H1 (cell line): Measurements from ENCODE around the gene SNRNP200. TPM values are rescaled to one million over a fixed set of nuclear protein-coding genes. Genes with fewer than 3 reads are reported as not detected.

ENCODE experiments used
- CTCF ChIA-PET: fragments of 300-600 bp; sonication (Branson Sonifier 250); formaldehyde crosslinking; loops from one replicate; lab custom pipeline; 2021; ENCODE audit not compliant: partially characterized antibody; lab: Charles Lee
- POLR2A ChIA-PET: fragments of 300-600 bp; sonication (Branson Sonifier 250); formaldehyde crosslinking; loops from one replicate; lab custom pipeline; 2021; ENCODE audit warnings: inconsistent platforms; ENCODE audit not compliant: partially characterized antibody; lab: Charles Lee
- DNase-seq, 2 experiments: peaks; one replicate each; pipeline versions ENCODE4 v3.0.0 to v3.0.0-alpha.2; 2010 to 2022; ENCODE audit warnings: low spot score in 2 of 2, low read depth in 1 of 2, mixed read lengths in 1 of 2
- FAIRE-seq: peaks from 2 replicates; lab custom pipeline; 2011; peaks lifted over from hg19 to GRCh38; lab: Jason Lieb, UNC
- H2AFZ ChIP-seq: 2 replicates; pipeline ENCODE4 v1.8.1; 2012; ENCODE audit warnings: low read length, inconsistent platforms
- H2AK5ac ChIP-seq: 2 replicates; pipeline ENCODE4 v1.6.1; 2013; ENCODE audit warnings: low read depth, low read length
- H2BK120ac ChIP-seq: replicated peaks from 2 replicates; pipeline ENCODE3; 2013; ENCODE audit warnings: low read depth, low read length, inconsistent platforms
- H2BK12ac ChIP-seq: 2 replicates; pipeline ENCODE4 v1.6.1; 2013; ENCODE audit warnings: low read depth, low read length
- H2BK15ac ChIP-seq: 2 replicates; pipeline ENCODE4 v1.6.1; 2013; ENCODE audit warnings: low read length
- H2BK20ac ChIP-seq: 2 replicates; pipeline ENCODE4 v1.6.1; 2013; ENCODE audit warnings: low read length
- H2BK5ac ChIP-seq: 2 replicates; pipeline ENCODE4 v1.6.1; 2013; ENCODE audit warnings: low read depth, low read length
- H3K14ac ChIP-seq: 2 replicates; pipeline ENCODE4 v1.6.1; 2013; ENCODE audit warnings: inconsistent platforms; ENCODE audit not compliant: insufficient read length
- H3K18ac ChIP-seq: 2 replicates; pipeline ENCODE4 v1.6.1; 2013; ENCODE audit warnings: low read length; ENCODE audit errors: extremely low read depth
- H3K23ac ChIP-seq: 2 replicates; pipeline ENCODE4 v1.6.1; 2013; ENCODE audit warnings: inconsistent platforms; ENCODE audit not compliant: insufficient read length
- H3K23me2 ChIP-seq: 2 replicates; pipeline ENCODE4 v1.6.1; 2013; ENCODE audit warnings: low read depth, low read length
- H3K27ac ChIP-seq: 2 replicates; pipeline ENCODE4 v1.6.1; 2011; ENCODE audit warnings: low read depth, low read length, inconsistent platforms
- H3K27me3 ChIP-seq, 4 experiments: replicated peaks in 1 of 4; 1 replicate in 1 of 4; 2 replicates in 3 of 4; pipeline versions ENCODE4 v1.6.1 to v1.8.1; 2011 to 2013; ENCODE audit warnings: low read length in 3 of 4, mild to moderate bottlenecking in 3 of 4, inconsistent platforms in 2 of 4, mixed read lengths in 2 of 4, moderate library complexity in 1 of 4; ENCODE audit not compliant: control insufficient read depth in 3 of 4, insufficient read depth in 3 of 4; ENCODE audit errors: extremely low read depth in 1 of 4
- H3K36me3 ChIP-seq, 4 experiments: 2 replicates each; pipeline versions ENCODE4 v1.6.1 to v1.8.1; 2011 to 2013; ENCODE audit warnings: mild to moderate bottlenecking in 4 of 4, low read length in 3 of 4, moderate library complexity in 2 of 4, control low read depth in 1 of 4, inconsistent platforms in 1 of 4; ENCODE audit not compliant: insufficient read depth in 4 of 4, control insufficient read depth in 2 of 4
- H3K4ac ChIP-seq: replicated peaks from 2 replicates; pipeline ENCODE3; 2013; ENCODE audit warnings: low read length, low read depth, mixed read lengths, inconsistent platforms; ENCODE audit not compliant: insufficient read length
- H3K4me1 ChIP-seq, 4 experiments: replicated peaks in 1 of 4; 1 replicate in 1 of 4; 2 replicates in 3 of 4; pipeline versions ENCODE4 v1.6.1 to v1.8.1; 2011 to 2013; ENCODE audit warnings: low read length in 3 of 4, inconsistent platforms in 2 of 4, mixed read lengths in 1 of 4; ENCODE audit not compliant: insufficient read depth in 4 of 4, control insufficient read depth in 3 of 4
- H3K4me2 ChIP-seq, 2 experiments: 2 replicates each; pipeline versions ENCODE4 v1.6.1 to v1.8.1; 2011 to 2013; ENCODE audit warnings: low read depth in 2 of 2, low read length in 2 of 2, control low read depth in 1 of 2, inconsistent platforms in 1 of 2, mild to moderate bottlenecking in 1 of 2; ENCODE audit not compliant: insufficient read depth in 1 of 2
- H3K4me3 ChIP-seq, 4 experiments: fragments of 200-600, 300-600 bp in 1 of 4; sonication (generic), shearing (Covaris generic), sonication (Bioruptor Twin) in 1 of 4; 2 replicates each; pipeline versions ENCODE4 v1.5.1 to v1.8.1; 2011 to 2016; ENCODE audit warnings: low read length in 4 of 4, low read depth in 3 of 4, control low read depth in 2 of 4, inconsistent platforms in 2 of 4, mild to moderate bottlenecking in 2 of 4, mixed read lengths in 1 of 4, moderate library complexity in 1 of 4; ENCODE audit not compliant: insufficient read depth in 2 of 4; ENCODE audit errors: extremely low read depth in 1 of 4
- H3K56ac ChIP-seq: replicated peaks from 2 replicates; pipeline ENCODE3; 2013; ENCODE audit warnings: low read depth, mild to moderate bottlenecking, mixed read lengths, low read length, inconsistent platforms; ENCODE audit not compliant: insufficient read length
- H3K79me1 ChIP-seq: 2 replicates; pipeline ENCODE4 v1.6.1; 2013; ENCODE audit warnings: low read depth, low read length, control low read depth
- H3K79me2 ChIP-seq, 2 experiments: 2 replicates each; pipeline versions ENCODE4 v1.6.1 to v1.8.1; 2012 to 2013; ENCODE audit warnings: low read length in 2 of 2, mild to moderate bottlenecking in 2 of 2, inconsistent platforms in 1 of 2; ENCODE audit not compliant: insufficient read depth in 2 of 2, control insufficient read depth in 1 of 2
- H3K9ac ChIP-seq, 4 experiments: replicated peaks in 1 of 4; 1 replicate in 1 of 4; 2 replicates in 3 of 4; pipeline versions ENCODE4 v1.6.1 to v1.8.1; 2011 to 2013; ENCODE audit warnings: low read depth in 3 of 4, low read length in 3 of 4, control low read depth in 2 of 4, mild to moderate bottlenecking in 2 of 4, moderate library complexity in 2 of 4, inconsistent platforms in 1 of 4; ENCODE audit errors: extremely low read depth in 1 of 4
- H3K9me3 ChIP-seq, 2 experiments: 2 replicates each; pipeline versions ENCODE4 v1.6.1 to v1.8.1; 2012 to 2013; ENCODE audit warnings: mild to moderate bottlenecking in 2 of 2, moderate library complexity in 2 of 2, control low read depth in 1 of 2, inconsistent platforms in 1 of 2, low read depth in 1 of 2, low read length in 1 of 2, mixed read lengths in 1 of 2; ENCODE audit not compliant: insufficient read depth in 2 of 2
- H4K20me1 ChIP-seq, 2 experiments: replicated peaks in 1 of 2; 2 replicates each; pipeline versions ENCODE3 to v1.8.1; 2011 to 2013; ENCODE audit warnings: inconsistent platforms in 2 of 2, low read length in 2 of 2, mild to moderate bottlenecking in 1 of 2; ENCODE audit not compliant: insufficient read depth in 2 of 2, control insufficient read depth in 1 of 2
- H4K5ac ChIP-seq: 2 replicates; pipeline ENCODE4 v1.6.1; 2013; ENCODE audit warnings: low read length, low read depth, mixed read lengths, inconsistent platforms; ENCODE audit not compliant: insufficient read length
- H4K8ac ChIP-seq: 2 replicates; pipeline ENCODE4 v1.8.0; 2013; ENCODE audit warnings: mild to moderate bottlenecking, moderate library complexity, low read length, inconsistent platforms; ENCODE audit not compliant: insufficient read depth; ENCODE audit errors: extremely low read depth
- H4K91ac ChIP-seq: replicated peaks from 2 replicates; pipeline ENCODE3; 2013; ENCODE audit warnings: low read length, mixed read lengths, inconsistent platforms; ENCODE audit not compliant: insufficient read length
- BRCA1 ChIP-seq: IDR thresholded peaks from 2 replicates; pipeline ENCODE4 v1.6.1; 2012; ENCODE audit warnings: low read depth, low read length, improper control_type of control experiment
- CTBP2 ChIP-seq: IDR thresholded peaks from 2 replicates; pipeline ENCODE4 v1.7.0; 2011; ENCODE audit warnings: borderline replicate concordance, mild to moderate bottlenecking, moderate library complexity, mixed read lengths, low read length; ENCODE audit not compliant: insufficient read depth, insufficient read length
- EP300 ChIP-seq, 2 experiments: IDR thresholded peaks; 1 replicate in 1 of 2; 2 replicates in 1 of 2; pipeline ENCODE4 v1.6.1; 2011 to 2012; ENCODE audit warnings: low read depth in 2 of 2, low read length in 2 of 2, mild to moderate bottlenecking in 2 of 2, borderline replicate concordance in 1 of 2, inconsistent platforms in 1 of 2, moderate library complexity in 1 of 2
- JUN ChIP-seq: IDR thresholded peaks from 2 replicates; pipeline ENCODE4 v1.6.1; 2011; ENCODE audit warnings: low read depth, mild to moderate bottlenecking, improper control_type of control experiment, low read length
- KDM1A ChIP-seq: fragments of 200-600, 300-600 bp; sonication (generic); IDR thresholded peaks from 2 replicates; pipeline ENCODE4 v1.7.1; 2016; ENCODE audit warnings: mild to moderate bottlenecking, low read length, borderline replicate concordance
- POLR2A ChIP-seq, 2 experiments: IDR thresholded peaks; 1 replicate in 1 of 2; 2 replicates in 1 of 2; pipeline ENCODE4 v1.6.1; 2011; ENCODE audit warnings: low read depth in 2 of 2, low read length in 2 of 2, mild to moderate bottlenecking in 2 of 2; ENCODE audit errors: control extremely low read depth in 1 of 2
- RFX5 ChIP-seq: IDR thresholded peaks from 2 replicates; pipeline ENCODE4 v1.6.1; 2011; ENCODE audit warnings: low read depth, low read length, improper control_type of control experiment, borderline replicate concordance
- SAP30 ChIP-seq: fragments of 300-600 bp; sonication (generic); IDR thresholded peaks from 2 replicates; pipeline ENCODE4 v1.7.1; 2012; ENCODE audit warnings: low read length, moderate library complexity, mild to moderate bottlenecking, inconsistent platforms; ENCODE audit not compliant: insufficient read depth, insufficient replicate concordance
- SP1 ChIP-seq: IDR thresholded peaks from 2 replicates; pipeline ENCODE4 v1.6.1; 2011; ENCODE audit warnings: low read depth, low read length
- SP4 ChIP-seq: IDR thresholded peaks from 2 replicates; pipeline ENCODE4 v1.6.1; 2012; ENCODE audit warnings: low read length, inconsistent platforms
- TAF1 ChIP-seq: IDR thresholded peaks from 2 replicates; pipeline ENCODE4 v1.6.1; 2011; ENCODE audit warnings: mild to moderate bottlenecking, low read depth, low read length
- WGBS, 2 experiments: shearing (Covaris generic) in 1 of 2; methylation state at CpG; one replicate each; pipeline versions ENCODE4 v1.1.6 to v1.1.7; 2013 to 2015; ENCODE audit warnings: low lambda C conversion rate in 2 of 2, mixed read lengths in 2 of 2, inconsistent platforms in 1 of 2, low coverage in 1 of 2, missing lambda C conversion rate in 1 of 2; ENCODE audit not compliant: insufficient replicate concordance in 2 of 2, insufficient coverage in 1 of 2, insufficient read length in 1 of 2; ENCODE audit errors: extremely low coverage in 1 of 2, missing lambda C conversion rate in 1 of 2; 5-methylcytosine and 5-hydroxymethylcytosine counted together
- polyA plus RNA-seq, 7 experiments: library from polyadenylated mRNA; depleted of rRNA in 3 of 7; stranded (reverse) in 5 of 7; unstranded in 2 of 7; fragments of >200 nt in 5 of 7; fragments of 200-250 nt in 2 of 7; gene quantifications; 1 replicate in 5 of 7; 2 replicates in 1 of 7; 4 replicates in 1 of 7; pipeline versions ENCODE4 v1.2.1 to v1.2.3, GENCODE V29; 2011 to 2013; ENCODE audit warnings: missing spikeins in 2 of 7, mixed read lengths in 2 of 7
- total RNA-seq: library from RNA; stranded (reverse); fragmentation: NEBNext Ultra II Directional; extraction: Animal tissue kit (Norgen Biotek cat#: 25700); gene quantifications from 2 replicates; pipeline ENCODE4 v1.2.1, GENCODE V29; 2021
- TF ChIP-seq, protein P1 (sequence below): IDR thresholded peaks from 2 replicates; pipeline ENCODE4 v1.6.1; 2012; ENCODE audit warnings: inconsistent platforms

The SNRNP200 gene
- total and polyA plus RNA-seq, 2 of the 8 experiments (the other 6 are each of a cell fraction or from before 2014, with no cell fraction given), result 190 to 289 TPM

- TF ChIP-seq SAP30 (no peak), KDM1A (no peak), BRCA1 (no peak), TAF1 (no peak), RFX5 (no peak), SP1 (no peak), POLR2A (IDR thresholded peaks at IDR 0.05; ENCODE audit: control extremely low read depth in 1 of 2, low read depth in 2 of 2, low read length in 2 of 2) (no peak), CTBP2 (no peak), SP4 (no peak), EP300 (IDR thresholded peaks at IDR 0.05; ENCODE audit: borderline replicate concordance in 1 of 2, low read depth in 2 of 2, low read length in 2 of 2) (no peak), JUN (no peak)
- TF ChIP-seq, protein P1, sequence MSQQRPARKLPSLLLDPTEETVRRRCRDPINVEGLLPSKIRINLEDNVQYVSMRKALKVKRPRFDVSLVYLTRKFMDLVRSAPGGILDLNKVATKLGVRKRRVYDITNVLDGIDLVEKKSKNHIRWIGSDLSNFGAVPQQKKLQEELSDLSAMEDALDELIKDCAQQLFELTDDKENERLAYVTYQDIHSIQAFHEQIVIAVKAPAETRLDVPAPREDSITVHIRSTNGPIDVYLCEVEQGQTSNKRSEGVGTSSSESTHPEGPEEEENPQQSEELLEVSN, result no peak
- Histone ChIP-seq H3K4me2 (no peak overlapping the region), H2BK5ac (no peak overlapping the region), H2AK5ac (no peak overlapping the region), H2BK120ac (no peak overlapping the region), H3K14ac (no peak overlapping the region), H2BK15ac (no peak overlapping the region), H2AFZ (no peak overlapping the region), H3K27ac (no peak overlapping the region), H4K5ac (no peak overlapping the region), H3K27me3 (peaks cover 3 to 42% (median 31%) of the 10 kb centered on the region in 4 experiments), H4K8ac (no peak overlapping the region), H4K20me1 (no peaks in the 10 kb centered on the region), H3K56ac (no peak overlapping the region), H4K91ac (no peak overlapping the region), H3K79me2 (no peaks in the 10 kb centered on the region), H2BK20ac (no peak overlapping the region), H3K23me2 (peaks cover 12% of the 10 kb centered on the region; the same call in 1 of the 2 replicates), H3K4ac (no peak overlapping the region), H3K9me3 (no peaks in the 10 kb centered on the region), H3K36me3 (no peaks in the 10 kb centered on the region), H3K23ac (no peak overlapping the region), H3K79me1 (no peaks in the 10 kb centered on the region), H3K9ac (no peak overlapping the region), H2BK12ac (no peak overlapping the region), H3K18ac (no peak overlapping the region), H3K4me3 (no peak overlapping the region), H3K4me1 (peaks cover 0 to 3% (median 0%) of the 10 kb centered on the region in 4 experiments; a peak in 1 of 7 replicates)
- POLR2A ChIA-PET, result interaction anchor here (3.5 kb wide), 1 partner anchor 14 kb away, joined by 28 read pairs; the partner anchor contains the start of gene SNRNP200
- 86% methylated on average over 1 of the region's 1 CpG; no CpG with 5 or more reads in 1 of the 2 experiments for WGBS, 2 experiments
- CTCF ChIA-PET, result interaction anchor here (0.6 to 3.6 kb wide), 4 partner anchors 10 to 426 kb away, joined by 3 to 16 read pairs (median 4); no protein-coding TSS in a partner anchor
- FAIRE-seq (no peak), DNase-seq (no peak)
These were observed 14.1 kb upstream of the SNRNP200 start for GRCh38 chr2:96319396-96319795.
